GM18870 (cell line): ENCODE results near the gene KRTAP4-4.
"Not testable (repeated sequence)": the region's sequence is repeated elsewhere in the genome, so short reads cannot be mapped to it uniquely, and the experiment has no call there.

ENCODE experiments used
- ATAC-seq: cut with Tn5 transposase; IDR thresholded peaks from one replicate; pipeline ENCODE4 v1.9.1; 2021; ENCODE audit warnings: moderate library complexity; ENCODE audit not compliant: unreplicated experiment

KRTAP4-4 gene

DNA sequence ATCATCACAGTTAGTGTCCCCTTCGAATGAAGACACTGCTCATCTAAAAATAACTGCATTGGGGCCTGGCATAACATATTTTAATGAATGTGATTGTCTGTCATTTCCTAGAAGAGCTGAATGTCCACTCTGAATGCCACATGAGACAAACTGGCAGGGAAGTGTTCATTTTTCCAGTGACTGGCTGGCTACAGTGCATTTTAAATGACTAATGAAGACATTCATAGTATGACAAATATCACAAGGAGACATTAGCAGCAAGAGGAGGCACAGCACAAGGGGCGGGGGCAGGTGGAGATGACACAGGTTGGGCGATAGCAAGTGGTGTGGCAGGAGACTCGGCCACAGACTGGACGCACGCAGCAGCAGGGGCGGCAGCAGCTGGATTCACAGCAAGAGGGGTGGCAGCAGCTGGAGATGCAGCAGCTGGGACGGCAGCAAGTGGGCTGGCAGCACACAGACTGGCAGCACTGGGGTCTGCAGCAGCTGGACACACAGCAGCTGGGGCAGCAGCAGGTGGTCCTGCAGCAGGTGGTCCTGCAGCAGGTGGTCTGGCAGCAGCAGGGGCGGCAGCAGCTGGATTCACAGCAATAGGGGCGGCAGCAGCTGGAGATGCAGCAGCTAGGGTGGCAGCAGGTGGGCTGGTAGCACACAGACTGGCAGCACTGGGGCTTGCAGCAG is 11.4 kb downstream of the KRTAP4-4 start:
- ATAC-seq: not testable (repeated sequence)

DNA sequence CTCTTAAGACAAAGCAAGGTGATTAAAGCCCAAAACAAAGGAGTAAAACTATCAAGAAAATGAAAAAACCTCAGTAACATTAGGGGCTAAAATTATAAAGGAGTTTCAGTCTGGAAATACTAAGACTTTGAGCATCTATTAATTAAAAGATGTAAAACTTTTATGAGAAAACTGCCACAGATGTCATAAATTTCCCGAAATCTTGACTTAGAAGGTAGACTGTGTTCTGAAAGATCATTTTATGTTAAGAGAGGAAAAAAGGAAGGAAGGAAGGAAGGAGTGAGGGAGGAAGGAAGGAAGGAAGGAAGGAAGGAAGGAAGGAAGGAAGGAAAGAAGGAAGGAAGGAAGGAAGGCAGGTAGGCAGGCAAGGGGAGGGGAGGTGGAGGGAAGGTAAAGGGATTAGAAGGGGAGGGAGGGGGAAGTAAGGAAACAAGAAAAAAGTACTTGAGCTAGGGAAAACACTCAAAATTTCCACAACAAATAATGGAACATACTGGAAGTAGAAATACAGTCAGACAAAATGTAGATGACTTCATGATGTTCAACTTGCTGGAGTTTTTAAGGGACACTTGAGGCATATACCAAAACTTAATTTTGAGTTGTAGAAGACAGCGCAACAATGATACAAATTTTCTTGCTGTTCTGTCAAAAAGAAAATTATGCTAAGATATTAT is 12.9 kb downstream of the KRTAP4-4 start:
- ATAC-seq: no peak

- ATAC-seq: no peak
These were observed 15.3 kb downstream of the KRTAP4-4 start for GRCh38 chr17:41145261-41145660.

GRCh38 chr17:41144846-41145245 is 15.7 kb downstream of the KRTAP4-4 start:
- ATAC-seq: no peak

DNA sequence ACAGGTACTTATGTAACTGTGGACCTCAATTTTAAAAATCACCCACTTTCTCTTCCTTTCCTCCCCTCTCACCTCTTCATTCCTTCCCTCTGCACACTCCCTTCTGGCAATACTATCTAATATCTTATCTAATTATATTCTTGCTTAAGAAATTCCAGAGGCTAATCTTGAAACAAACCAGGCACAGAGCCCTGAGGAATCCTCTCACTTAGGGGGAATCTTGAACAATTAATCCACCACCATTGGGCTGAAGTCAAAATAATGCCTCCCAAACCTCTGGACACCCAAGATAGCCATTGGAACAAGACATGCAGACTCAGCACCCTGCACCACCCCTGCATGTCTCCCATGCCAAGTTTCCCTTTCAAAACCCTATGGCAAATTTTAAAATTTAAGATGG is 19.2 kb downstream of the KRTAP4-4 start:
- ATAC-seq: no peak

GRCh38 chr17:41140360-41141131 is 20.0 kb downstream of the KRTAP4-4 start, which contains the start of gene KRTAP4-6:
Gene KRTAP4-6, minus strand, starts transcription at chr17:41140544. Its CDS starts 57 bp downstream, at chr17:41140487.
- no peak for ATAC-seq

- not testable (repeated sequence) for ATAC-seq
These were observed 20.7 kb downstream of the KRTAP4-4 start for GRCh38 chr17:41139865-41140264.

- ATAC-seq: no peak
These were observed 26.4 kb downstream of the KRTAP4-4 start for GRCh38 chr17:41133880-41134735.

GRCh38 chr17:41131979-41132378 is 28.6 kb downstream of the KRTAP4-4 start:
- ATAC-seq: no peak

GRCh38 chr17:41127371-41127770 is 33.2 kb downstream of the KRTAP4-4 start:
- ATAC-seq: no peak

DNA sequence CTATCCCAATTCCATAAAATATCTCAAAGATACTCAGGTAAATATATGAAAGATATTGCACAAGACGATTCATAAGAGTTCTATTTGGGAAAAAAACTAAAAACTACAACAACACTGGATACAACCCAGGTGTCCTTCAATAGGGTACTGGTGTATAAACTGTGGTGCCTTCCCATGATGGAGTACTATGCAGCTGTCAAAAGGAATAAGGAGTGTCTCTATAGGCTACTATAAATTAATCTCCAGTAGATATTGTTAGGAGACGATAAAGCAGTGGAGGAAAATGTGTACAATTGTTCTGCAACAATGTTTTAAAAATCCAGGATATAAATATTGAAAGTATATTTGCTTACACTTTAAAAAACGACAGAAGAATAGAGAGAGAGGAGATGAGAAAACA is 34.1 kb downstream of the KRTAP4-4 start:
- ATAC-seq: no peak

DNA sequence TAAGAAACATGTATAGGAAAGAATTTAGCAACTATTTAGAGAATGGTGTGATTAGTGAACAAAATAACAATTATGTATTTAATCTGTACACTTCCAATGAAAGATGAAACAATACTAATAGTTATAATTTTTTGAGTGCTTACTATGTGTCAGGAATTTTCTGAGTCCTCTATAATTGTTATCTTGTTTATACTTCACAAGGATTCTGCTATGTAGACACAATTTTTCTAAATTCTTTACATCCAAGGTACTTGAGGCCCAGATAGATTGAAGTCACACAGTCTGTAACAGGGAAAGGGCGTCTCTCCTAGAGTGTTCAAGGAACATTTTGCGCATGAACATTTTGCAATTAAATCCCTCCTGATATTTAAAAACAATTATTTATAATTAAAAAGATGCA is 35.5 kb downstream of the KRTAP4-4 start:
- ATAC-seq: no peak

DNA sequence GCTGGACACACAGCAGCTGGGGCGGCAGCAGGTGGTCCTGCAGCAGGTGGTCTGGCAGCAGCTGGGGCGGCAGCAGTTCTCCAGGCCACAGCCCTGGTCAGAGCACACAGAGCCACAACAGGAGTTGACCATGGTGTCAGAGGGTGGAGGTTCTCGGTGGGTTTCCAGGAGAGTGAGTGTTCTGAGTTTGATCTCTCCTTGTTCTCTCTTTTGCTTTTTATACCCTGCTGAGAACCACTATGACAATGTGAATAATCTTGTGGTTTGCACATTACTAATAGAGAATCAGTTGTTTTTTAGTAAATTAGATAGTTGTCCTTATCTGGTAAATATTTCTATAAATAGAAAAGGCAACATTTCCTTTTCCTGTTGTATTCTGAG is 36.6 kb downstream of the KRTAP4-4 start, which contains the start of gene KRTAP4-12:
Gene KRTAP4-12 (minus strand): TSS at position 192 of the 381 bp plus-strand sequence. CDS start 60 bp downstream, at position 132.
- not testable (repeated sequence) for ATAC-seq

- ATAC-seq: not testable (repeated sequence)
These were observed 37.1 kb downstream of the KRTAP4-4 start for GRCh38 chr17:41123292-41123990.

- no peak for ATAC-seq
These were observed 38.8 kb downstream of the KRTAP4-4 start for GRCh38 chr17:41121742-41122141.

DNA sequence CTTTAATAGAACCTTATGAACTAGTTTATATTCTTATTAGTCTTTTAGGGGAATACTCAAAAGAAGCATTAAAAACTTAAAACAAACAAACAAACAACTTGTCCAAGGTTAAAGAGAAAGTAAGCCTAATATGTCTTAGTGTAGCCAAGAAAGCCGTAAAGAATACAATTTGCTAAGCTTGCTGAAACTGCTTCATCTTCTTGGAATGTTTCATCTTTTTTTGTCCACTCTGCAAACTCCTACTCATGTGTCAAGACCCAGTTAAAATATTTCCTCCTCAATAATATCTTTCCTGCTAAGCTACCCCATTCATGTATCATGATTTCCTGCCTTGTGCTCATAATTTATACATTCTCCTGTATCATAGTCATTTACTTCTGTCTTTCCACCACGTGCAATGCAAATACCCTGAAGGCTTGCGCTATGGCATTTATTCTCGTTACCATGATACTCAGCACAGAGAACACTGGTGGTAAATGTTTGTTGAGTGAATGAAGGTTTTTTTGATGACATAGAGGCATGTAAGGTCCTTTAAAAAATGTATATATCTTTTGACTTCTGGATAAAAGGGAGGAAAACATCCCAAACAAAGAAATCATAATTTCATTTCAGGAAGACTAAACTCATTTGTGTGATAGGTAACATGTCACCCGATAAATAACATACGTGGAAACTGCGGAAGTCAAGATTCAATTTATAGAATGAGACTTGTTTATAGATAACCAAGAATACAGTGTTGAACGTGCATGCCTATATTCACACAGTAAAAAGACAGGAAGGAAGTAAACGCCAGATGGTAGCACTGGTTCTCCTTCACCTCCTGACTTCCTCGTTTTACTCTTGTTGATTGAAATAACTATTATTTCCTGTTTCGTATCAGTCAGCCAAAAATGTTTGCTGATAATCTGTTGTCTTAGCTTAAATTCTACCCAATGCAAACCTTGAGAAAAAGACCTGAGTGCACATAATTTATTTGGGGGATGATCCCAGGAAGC is 40.6 kb downstream of the KRTAP4-4 start:
- not testable (repeated sequence) for ATAC-seq

GRCh38 chr17:41118721-41119120 is 41.8 kb downstream of the KRTAP4-4 start:
- no peak for ATAC-seq

GRCh38 chr17:41117846-41118386 is 42.6 kb downstream of the KRTAP4-4 start, which contains the start of gene KRTAP4-11:
Gene KRTAP4-11, minus strand, starts transcription at chr17:41118373. Its CDS starts 58 bp downstream, at chr17:41118315.
- not testable (repeated sequence) for ATAC-seq
